SKM-1 treated with dmso at 0.1 percent for 144 hours (cell line): ENCODE data around the gene FXYD3.
"Not testable (repeated sequence)": the region's sequence is repeated elsewhere in the genome, so short reads cannot be mapped to it uniquely, and the experiment has no call there.

Experiments
- DNase-seq: peaks from one replicate; lab custom pipeline; 2025; ENCODE audit not compliant: unreplicated experiment; lab: John Stamatoyannopoulos, UW

FXYD3 gene

DNA sequence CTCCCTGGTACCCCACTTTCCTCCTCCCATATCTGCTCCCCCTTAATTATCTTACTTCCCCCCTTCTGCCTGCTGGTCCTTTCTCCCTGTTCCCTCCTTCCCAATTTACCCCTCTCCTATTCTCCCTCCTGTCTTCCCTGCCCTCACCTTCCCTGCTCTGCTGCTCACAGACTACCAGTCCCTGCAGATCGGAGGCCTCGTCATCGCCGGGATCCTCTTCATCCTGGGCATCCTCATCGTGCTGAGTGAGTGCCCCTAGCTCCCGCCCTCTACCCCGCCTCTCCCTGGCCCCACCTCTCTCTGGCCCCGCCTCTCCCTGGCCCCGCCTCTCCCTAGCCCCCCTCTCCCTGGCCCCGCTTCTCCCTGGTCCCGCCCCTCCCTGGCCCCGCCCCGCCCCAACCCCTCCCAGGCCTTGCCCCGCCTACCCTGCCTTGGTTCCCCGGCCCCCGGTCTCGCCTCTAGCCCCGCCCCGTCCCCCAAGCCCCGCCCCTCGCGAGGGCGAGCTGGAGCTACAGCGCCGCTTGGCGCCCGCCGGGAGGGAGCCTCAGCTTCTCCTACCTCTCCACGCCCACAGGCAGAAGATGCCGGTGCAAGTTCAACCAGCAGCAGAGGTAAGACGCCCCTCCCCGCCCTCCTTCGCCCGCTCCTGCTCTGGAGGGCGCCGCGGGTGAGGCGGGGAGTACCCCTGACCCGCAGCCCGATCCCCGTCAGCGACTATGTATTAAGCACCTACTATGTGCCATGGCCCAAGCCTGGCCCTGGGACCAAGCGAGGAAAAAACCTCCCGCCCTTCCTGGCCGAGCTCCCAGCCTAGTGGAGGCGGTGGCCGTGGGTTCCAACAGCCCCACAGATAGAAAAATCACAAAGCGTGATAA, 25.6 kb downstream of the FXYD3 start:
- peak; percentile 86 for DNase-seq

DNA sequence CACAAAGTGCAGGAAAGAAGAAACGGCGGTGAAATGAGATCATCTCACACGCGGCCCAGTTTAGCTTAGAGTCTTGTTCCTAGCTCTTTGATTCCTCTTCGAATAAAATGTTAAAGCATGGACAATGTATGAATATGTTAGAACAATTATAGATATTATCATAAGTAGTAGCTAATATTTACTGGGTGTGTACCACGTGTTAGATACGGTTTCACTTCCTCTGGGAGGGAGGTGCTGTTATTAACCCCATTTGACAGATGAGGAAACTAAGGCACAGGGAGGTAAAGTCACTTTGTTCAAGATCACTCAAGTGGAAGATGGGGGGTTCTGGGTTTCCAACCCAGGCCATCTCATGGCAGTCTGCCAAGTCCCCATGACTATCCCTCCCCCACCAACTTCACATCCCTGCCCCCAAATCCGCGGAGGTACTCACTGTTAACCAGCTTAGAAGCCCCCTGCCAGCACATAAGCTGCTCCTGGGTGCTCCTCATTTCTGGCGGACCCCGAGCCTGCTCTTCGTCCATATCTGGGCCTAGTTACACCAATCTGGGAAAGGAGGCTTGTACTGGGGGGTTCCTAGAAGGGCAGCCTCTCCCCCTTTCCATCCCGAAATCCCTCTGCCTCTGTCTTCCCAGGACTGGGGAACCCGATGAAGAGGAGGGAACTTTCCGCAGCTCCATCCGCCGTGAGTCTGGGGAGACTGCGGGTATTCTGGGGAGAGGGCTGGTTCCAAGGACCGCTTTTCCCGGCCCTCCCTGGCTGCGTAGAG, 26.4 kb downstream of the FXYD3 start:
- no peak for DNase-seq

DNA sequence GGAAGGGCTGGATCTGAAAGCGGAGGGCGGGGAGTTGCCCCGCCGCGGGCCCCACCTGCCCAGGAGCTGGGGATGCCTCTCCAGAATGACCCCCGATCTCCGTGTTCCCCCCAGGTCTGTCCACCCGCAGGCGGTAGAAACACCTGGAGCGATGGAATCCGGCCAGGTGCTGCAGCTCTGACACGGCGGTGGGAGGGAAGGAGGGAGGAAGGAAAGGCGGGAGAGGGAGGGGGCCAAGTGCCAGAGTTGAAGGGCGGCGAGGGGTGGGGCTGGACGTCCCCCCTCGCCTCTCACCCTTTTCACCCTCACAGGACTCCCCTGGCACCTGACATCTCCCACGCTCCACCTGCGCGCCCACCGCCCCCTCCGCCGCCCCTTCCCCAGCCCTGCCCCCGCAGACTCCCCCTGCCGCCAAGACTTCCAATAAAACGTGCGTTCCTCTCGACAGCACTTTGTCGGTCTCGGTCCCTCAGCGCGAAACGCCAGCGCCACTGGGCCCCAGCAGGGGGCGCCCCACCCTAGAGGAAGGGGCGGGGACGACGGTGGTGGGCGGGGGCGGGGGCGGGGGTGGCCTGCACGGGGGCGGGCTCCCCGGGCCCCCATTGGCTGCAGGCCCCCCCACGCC, 27.1 kb downstream of the FXYD3 start:
- DNase-seq = no peak

DNA sequence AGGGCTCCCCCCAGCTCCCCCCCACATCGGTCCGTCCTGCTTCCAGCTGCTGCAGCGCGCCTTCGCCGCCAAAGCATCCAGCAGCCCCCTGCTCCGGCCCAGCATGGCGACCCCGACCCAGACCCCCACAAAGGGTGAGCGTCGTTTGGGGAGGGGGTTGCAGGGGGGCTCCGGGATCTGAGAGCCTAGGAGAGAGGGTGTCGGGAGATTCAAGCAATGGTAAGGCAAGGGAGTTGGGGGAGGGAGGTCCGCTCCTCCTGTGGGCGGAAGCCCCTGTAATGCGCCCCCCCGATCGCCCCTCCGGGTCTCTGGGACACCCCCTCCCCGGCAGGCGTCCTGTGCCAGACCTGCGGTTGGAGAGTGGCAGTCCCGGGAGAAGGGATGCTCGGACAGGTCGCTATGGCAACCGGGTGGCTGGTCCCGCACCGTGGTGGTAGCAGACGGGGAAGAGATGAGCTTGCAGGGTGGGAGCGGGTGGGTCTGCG, 27.6 kb downstream of the FXYD3 start, which contains the start of gene FXYD7:
Gene FXYD7, plus strand, starts transcription at position 25 of the 485 bp plus-strand sequence. Its CDS starts 79 bp downstream, at position 104.
- no peak for DNase-seq

DNA sequence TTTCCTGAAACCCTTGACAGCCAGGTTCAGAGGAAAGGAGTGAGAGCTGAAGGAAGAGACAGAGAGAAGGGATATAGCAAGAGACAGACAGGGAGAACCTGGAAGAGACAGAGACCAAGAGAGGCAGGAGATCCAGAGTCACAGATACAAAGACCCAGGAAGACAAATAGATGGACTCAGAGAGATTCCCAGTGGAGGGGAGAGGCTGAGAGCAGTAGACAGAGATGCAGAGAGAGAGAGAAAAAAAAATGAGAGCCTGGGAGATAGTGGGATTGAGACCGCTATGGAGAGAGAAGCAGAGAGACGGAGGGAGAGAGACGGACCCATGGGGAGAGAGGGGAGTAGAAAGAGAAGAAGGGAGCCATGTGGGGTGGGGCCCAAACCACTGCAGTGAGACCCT, 28.2 kb downstream of the FXYD3 start:
- DNase-seq = no peak

DNA sequence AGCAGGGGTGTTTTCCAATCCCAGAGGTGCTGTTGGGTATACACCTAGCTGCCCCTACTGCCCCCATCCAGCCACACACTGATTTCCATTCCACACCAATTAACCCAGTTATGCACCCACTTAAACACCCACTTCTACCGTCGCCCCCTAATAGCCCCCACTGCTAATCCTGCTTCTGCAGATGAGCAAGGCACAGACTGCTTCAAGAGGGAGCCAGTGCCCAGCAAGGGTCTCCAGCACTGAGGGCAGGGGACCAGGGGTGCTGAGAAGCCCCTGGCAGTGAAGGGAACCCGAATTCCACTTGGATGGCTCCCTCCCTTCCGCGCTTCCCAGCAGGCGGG, 28.6 kb downstream of the FXYD3 start:
- DNase-seq = no peak

DNA sequence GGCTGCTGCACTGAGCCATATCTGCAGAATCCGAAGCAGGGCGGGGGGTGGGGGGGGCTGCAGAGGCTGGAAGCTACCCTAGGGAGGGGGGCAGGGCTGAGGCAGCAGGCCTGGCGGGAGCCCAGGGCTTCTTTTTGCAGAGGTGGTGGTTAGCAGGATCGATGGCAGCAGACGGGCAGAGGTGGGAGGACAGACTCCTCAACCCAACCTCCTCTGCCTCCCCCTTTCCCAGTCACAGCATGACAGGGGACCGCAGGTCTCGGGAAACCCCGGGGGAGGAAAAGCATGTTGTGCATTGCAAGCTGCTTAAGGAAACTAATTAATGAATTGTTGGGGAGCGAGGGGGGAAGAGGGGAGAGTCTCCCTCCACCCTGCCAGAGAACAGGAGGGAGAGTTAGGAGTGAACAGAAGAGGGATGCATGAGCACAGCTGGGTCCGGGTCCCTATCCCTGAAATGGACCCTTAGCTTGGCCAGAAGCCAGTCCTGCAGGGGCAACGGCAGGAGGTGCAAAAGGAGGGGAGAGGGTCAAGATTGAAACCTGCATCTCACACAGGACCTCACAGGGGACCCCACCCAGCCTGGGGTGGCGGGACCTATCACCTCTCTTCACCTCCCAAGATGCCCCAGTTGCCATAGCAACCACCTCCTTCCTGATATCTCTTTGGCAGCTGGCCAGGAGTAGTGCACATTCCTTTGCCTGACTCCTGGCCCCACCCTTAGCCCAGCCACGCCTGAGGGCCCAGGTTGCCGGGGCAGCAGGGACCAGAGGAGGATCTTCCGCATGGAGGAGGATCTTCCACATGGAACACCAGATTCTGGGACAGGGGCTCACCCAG, 29.2 kb downstream of the FXYD3 start:
- no peak for DNase-seq

DNA sequence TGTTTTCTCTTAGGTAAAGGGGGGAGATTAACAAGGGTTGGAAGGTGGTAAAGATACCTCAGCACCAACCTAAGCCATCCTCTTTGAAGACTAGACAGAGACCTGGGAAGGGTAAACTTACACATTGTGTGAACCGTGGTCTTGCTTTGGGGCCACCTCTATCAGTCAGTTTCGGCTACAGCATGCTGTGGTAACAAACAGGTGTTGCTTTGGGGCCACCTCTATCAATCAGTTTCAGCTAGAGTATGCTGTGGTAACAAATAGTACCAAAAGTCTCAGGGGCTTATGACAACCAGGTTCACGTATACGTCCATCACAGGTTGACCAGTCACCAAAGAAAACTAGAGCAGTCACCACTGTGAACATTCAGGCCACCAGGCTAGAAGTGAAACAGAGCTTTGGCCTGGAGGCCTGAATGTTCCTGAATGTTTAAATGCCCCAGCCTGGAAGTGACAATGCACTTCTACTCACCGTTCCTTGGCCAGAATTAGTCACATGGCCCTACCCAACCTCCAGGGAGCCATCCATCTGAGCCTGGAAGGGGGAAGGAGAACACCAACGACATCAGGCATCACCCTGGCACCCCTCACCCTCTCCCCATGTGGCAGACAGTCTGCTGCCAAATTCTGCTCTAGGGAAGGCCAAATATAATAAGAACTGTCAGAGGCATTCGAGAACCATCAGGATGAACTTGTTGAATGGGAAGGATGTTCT, 31.3 kb downstream of the FXYD3 start:
- DNase-seq = no peak

DNA sequence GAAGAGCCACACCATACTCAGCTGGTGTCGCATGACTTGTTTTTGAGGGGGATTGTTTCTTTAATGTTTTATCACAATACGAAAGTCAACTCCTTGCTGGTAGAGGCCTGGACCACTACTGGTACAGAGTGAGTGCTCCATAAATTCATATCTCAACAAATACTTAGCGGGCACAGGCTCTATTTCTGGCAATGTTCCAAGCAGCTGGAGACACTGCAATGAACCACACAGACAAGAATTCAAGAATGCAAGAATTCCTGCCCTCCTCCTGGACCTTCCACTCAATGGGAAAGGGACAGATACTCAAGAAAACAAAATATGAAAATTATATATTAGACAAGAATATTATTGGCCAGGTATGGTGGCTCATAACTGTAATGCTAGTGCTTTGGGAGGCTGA, 33.8 kb downstream of the FXYD3 start:
- no peak for DNase-seq

DNA sequence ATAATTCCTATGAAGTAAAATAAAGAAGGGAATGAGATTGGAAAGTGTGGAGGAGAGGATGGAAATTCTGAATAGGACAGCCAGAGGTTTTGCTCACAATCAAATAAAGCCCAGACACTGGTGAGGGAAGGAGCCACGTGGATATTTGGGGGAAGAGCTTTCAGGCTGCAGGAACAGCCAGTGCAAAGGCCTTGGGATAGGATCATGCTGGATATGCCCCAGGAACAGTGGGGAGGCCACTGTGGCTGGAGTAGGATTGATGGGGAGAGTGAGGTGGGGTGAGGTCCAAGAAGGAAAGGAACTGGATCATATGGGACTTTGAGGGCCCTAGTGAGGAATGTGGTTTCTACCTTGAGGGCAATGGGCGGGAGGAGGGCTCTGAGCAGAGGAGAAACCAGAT, 34.8 kb downstream of the FXYD3 start:
- DNase-seq = no peak

DNA sequence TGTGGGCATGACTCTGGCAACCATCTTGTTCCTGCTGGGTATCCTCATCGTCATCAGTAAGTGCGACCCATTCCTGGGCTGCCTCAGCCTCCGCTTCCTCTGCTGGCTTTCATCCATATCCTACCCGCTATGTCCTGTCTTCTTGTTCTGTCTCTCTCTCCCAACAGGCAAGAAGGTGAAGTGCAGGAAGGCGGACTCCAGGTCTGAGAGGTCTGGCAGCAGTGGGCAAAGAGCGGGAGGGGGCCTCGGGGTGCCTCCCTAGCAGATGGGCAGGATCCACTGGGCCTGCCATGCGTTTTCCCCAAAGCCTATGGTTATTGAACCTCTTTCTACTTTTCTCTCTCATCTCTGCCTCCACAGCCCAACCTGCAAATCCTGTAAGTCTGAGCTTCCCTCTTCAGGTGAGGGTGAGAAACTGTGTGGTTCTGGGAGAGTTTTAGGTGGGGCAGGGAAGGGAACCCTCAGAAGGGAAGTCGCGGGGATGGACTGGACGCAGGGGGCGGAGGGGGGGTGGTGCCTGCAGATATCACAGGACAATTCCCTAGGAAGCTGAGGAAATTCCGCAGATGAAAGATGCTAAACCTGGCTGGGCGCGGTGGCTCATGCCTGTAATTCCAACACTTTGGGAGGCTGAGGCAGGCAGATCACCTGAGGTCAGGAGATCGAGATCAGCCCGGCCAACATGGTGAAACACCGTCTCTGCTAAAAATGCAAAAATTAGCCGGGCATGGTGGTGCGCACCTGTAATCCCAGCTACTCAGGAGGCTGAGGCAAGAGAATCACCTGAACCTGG, 35.8 kb downstream of the FXYD3 start:
- DNase-seq = no peak

DNA sequence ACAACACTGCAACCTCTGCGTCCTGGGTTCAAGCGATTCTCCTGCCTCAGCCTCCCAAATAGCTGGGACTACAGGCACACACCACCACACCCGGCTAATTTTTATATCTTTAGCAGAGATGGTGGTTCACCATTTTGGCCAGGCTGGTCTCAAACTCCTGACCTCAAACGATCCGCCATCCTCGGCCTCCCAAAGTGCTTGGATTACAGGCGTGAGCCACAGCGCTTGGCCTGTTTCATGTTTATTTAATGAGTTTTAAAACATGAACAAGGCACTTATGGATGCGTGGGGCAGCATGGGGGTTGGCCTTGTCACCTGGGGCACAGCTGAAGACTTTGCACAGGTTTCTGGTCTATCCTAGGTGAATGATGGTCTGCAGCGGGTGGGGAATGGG, 37.5 kb downstream of the FXYD3 start:
- DNase-seq = not testable (repeated sequence)

DNA sequence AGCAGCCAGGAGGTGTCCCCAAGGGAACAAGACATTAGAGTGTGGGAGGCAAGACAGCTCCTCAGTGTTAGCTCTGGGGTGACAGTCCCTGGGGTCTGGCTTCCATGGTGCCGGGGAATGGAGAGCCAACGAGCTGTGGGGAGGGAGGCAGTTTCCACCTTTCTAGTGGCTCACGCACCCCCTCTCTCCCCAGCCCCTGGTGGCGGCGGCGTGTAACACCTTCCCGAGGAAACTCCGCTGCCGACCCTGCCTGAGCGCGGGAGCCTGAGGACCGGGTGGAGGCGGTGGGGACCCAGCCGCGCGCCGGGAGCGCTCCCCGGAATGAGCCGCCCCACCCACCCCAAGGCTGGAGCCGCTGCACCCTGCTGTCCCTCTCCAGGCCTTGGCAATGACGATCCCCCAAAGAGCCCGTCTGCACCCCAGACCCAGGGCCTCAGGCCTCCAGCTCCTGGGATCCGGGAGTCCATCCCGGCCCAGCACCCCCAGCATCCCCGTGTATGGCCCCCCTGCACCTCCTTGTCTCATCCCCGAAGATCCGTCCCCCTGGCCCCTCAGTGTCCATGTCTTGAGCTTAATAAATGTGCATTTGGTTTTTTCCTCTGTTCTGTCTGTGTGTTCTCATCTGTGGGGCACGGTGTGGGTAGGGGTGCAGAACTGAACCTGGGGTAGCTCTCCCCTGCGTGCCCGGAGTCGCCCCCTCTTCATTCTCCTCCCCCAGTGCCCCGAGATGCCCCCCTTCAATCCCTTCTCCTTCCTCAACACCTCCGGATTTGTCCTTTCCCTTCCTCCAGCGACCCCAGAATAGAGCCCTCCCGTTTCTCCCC, 38.3 kb downstream of the FXYD3 start:
- DNase-seq = no peak

DNA sequence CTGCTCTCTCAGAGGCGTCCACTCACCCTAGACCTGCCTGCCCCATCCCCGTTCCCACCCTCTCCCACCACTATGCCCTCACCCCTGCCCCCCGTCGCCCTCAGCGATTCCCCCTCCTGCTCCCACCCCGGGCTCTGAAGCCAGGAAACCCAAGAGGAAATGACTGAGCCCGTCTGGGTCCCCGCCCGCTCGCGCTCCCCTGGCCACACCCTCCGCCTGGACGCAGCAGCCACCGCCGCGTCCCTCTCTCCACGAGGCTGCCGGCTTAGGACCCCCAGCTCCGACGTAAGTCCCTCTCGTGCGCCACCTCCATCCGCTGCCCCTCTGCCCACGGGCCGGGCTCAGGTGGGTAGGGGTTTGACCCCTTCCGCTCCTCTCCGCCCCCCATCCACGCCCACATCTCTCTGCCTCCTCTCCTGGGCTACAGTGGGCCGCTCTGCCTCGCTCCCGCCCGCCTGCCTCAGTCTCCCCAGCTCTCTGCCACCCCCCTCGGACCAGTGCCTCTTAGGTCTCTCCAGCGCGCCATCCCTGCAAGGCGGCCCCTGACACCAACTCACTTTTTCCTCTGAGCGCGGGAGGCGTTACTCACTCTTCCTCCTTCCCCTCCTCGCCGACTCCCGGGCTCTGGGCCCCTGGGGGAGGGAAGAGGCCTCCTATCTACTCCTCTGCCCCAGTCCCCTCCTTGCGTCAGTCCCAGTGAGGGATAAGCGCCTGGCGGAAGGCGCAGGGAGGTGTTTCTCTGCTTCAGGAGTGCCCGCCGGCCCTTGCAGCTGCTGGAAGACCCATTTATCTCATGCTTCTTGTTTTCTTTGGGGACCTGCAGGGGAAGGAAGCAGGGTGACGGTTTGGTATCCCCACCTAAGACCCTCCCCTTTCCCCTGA, 39.1 kb downstream of the FXYD3 start, which contains the start of gene FXYD5:
Gene FXYD5, plus strand, starts transcription at position 211 of the 882 bp plus-strand sequence. CDS start 816 bp downstream, outside the sequence.
- peak; percentile 83 for DNase-seq

DNA sequence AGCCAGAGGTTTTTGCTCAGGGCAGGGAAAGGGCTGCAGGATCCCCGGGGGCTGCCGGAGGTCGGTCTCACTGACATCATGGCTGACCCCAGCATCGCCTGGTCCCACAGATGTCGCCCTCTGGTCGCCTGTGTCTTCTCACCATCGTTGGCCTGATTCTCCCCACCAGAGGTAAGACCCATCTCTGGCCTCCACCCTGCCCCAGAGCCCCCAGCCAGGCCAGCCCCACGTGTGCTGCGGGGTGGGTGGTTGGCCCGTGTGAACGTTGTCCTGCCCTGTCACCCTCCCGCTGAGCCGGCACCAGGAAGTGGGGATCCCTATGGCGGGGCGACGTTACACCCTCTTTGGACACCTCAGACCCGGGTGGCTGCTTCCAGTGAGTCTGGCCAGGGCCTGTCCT, 39.8 kb downstream of the FXYD3 start:
- no peak for DNase-seq

DNA sequence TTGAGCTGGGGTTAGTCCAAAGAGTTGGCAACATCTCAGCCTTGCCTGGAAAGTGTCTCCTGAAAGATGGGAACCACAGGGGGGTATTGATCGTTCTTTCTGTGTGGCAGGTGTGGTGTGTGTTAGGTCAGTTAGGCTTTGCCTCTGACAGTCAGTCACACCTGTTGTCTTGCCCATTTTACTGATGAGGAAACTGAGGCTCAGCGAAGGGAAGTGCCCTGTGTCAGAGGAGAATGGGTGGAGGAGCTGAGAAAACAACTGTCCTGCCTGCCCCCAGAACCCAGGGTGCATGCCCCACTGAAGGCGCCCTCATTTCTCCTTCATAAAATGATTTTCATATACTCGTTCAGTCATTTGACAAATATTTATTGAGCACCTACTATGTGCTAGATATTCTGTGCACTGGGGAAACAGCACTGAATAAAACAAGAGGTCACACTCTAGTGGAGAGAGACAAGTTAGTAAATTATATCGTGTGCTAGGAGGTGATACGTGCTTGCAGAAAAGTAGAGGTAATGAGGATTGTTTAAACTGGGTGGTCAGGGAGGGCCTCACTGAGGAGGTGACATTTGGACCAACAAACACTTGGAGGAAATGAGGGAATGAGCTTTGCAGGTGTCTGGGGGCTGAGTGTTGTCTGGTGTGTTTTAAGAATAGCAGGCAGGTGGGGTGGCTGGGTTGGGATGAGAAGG, 40.5 kb downstream of the FXYD3 start:
- no peak for DNase-seq

DNA sequence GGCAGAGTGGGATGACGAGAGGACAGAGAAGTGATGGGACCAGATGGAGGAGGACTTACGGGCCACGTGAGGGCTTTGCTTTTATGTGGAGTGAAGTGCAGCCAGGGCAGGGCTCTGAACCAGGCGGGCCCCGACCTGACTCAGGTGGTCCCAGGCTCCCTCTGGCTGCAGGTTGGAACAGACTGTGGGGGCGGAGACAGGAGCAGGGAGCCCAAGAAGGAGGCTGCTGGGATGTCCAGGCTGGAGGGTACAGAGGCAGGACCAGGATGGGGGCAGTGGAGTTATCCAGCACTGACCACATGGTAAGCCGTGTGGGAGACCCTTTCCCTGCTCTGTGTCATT, 41.0 kb downstream of the FXYD3 start:
- DNase-seq = no peak
